Progenitor cell of endocrine pancreas (in vitro differentiated cells): Measurements from ENCODE around the gene MEOX2. TPM values are rescaled to one million over a fixed set of nuclear protein-coding genes. Genes with fewer than 3 reads are reported as not detected.

ENCODE experiments used
- DNase-seq: peaks from one replicate; pipeline ENCODE4 v3.0.0; 2021; ENCODE audit warnings: low spot score; ENCODE audit not compliant: unreplicated experiment
- H3K27ac Mint-ChIP-seq: 2 replicates; pipeline ENCODE4 v1.8.0; 2021; ENCODE audit warnings: mild to moderate bottlenecking, moderate library complexity, mixed read lengths
- H3K27me3 Mint-ChIP-seq: 2 replicates; pipeline ENCODE4 v1.8.0; 2021; ENCODE audit warnings: mixed read lengths
- H3K36me3 Mint-ChIP-seq: 2 replicates; pipeline ENCODE4 v1.8.0; 2022; ENCODE audit warnings: mixed read lengths; ENCODE audit not compliant: insufficient read depth
- H3K4me1 Mint-ChIP-seq: 2 replicates; pipeline ENCODE4 v1.8.0; 2021; ENCODE audit warnings: low read depth, mixed read lengths
- H3K4me3 Mint-ChIP-seq: 2 replicates; pipeline ENCODE4 v1.8.0; 2021; ENCODE audit warnings: low read depth, mild to moderate bottlenecking, moderate library complexity, mixed read lengths
- H3K9me3 Mint-ChIP-seq: 2 replicates; pipeline ENCODE4 v1.8.0; 2021; ENCODE audit warnings: low read depth, mixed read lengths
- total RNA-seq: library from RNA; stranded (reverse); gene quantifications from 2 replicates; pipeline ENCODE4 v1.2.1, GENCODE V29; 2021
- TF ChIP-seq, protein P1 (sequence below): fragments of 200-600 bp; sonication (generic); IDR thresholded peaks from one replicate; pipeline ENCODE4 v1.5.0; 2021; ENCODE audit warnings: antibody characterized with exemption, mild to moderate bottlenecking; ENCODE audit not compliant: unreplicated experiment

MEOX2 gene
- total RNA-seq, 1 donor from 2014 or later: not detected

DNA sequence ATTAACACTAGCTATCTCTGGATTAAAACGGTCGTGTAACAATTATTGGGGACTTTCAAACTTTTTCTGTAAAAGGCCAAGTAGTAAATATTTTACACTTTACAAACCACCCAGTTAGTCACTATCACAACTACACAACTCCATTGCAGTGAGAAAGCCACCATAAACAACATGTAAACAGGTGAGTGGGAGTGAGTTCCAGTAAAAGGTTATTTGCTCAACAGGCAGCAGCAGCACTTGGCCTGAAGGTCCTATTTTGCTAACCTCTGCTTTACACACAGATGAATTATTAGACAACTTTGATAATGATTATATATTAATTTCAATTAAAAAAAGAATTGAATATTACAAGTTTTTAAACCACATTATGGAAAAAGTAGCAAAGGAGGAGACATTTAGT is 108.9 kb downstream of the MEOX2 start:
- Mint-ChIP-seq H3K27me3 (no peaks in the 10 kb centered on the region), H3K4me1 (no peaks in the 10 kb centered on the region), H3K27ac (no peak overlapping the region), H3K36me3 (no peaks in the 10 kb centered on the region), H3K4me3 (no peak overlapping the region), H3K9me3 (peaks cover under 1% of the 10 kb centered on the region)
- TF ChIP-seq, protein P1, sequence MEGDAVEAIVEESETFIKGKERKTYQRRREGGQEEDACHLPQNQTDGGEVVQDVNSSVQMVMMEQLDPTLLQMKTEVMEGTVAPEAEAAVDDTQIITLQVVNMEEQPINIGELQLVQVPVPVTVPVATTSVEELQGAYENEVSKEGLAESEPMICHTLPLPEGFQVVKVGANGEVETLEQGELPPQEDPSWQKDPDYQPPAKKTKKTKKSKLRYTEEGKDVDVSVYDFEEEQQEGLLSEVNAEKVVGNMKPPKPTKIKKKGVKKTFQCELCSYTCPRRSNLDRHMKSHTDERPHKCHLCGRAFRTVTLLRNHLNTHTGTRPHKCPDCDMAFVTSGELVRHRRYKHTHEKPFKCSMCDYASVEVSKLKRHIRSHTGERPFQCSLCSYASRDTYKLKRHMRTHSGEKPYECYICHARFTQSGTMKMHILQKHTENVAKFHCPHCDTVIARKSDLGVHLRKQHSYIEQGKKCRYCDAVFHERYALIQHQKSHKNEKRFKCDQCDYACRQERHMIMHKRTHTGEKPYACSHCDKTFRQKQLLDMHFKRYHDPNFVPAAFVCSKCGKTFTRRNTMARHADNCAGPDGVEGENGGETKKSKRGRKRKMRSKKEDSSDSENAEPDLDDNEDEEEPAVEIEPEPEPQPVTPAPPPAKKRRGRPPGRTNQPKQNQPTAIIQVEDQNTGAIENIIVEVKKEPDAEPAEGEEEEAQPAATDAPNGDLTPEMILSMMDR: no peak
- DNase-seq: no peak

DNA sequence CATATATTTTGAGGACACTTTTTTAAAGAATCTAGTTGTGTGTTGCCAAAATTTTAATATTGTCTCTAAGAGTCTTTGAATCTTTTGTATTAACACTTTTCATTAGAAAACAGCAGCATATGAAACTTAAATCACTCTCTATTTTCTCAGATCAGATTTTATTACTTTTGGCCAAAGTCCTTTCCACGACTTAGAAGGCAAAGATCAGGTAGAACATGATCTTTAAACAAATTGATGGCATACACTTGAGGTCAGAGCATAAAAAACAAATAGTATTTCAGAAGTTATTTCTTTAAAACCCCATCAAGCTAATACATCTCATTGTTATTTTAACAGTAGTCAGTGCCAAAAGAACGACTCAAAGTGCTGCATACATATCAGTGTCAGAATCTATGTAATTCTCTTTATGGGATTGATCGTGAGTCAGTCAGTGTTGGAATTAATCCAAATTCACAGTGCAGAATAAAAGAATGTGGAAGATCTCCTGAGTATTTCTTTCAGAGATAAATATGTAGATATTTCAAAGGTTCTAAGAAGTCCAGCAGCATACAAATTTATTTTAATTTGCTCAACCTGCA is 115.1 kb downstream of the MEOX2 start:
- no peak for DNase-seq
- TF ChIP-seq, protein P1: no peak
- H3K4me3 Mint-ChIP-seq: no peak overlapping the region

DNA sequence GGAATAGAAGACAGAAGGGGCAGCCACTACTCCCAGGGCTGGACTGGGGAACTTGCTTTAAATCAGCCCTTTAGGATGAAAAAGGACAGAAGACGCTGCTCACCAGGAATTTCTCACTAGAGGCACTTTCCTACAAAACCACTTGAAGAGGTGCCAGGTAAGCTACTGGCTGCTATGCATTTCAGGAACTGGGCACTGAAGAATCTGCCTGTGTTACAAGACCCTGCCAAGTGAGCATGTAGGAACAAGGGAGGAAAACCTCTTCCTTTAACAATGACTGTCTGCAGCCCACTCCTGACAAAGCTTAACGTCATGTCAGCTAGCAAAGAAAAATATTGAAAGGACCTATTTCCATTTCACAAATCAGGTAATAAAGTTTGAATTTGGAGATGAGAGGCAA is 118.8 kb downstream of the MEOX2 start:
- no peak overlapping the region for H3K4me3 Mint-ChIP-seq
- no peaks in the 10 kb centered on the region for H3K9me3 Mint-ChIP-seq
- no peak overlapping the region for H3K27ac Mint-ChIP-seq
- no peak for DNase-seq
- no peaks in the 10 kb centered on the region for H3K36me3 Mint-ChIP-seq
- no peaks in the 10 kb centered on the region for H3K4me1 Mint-ChIP-seq
- H3K27me3 Mint-ChIP-seq: no peaks in the 10 kb centered on the region
- TF ChIP-seq, protein P1: no peak

More for the DNA sequence above, 115.1 kb downstream of the MEOX2 start:
- Mint-ChIP-seq H3K27me3 (no peaks in the 10 kb centered on the region), H3K9me3 (no peaks in the 10 kb centered on the region), H3K36me3 (no peaks in the 10 kb centered on the region), H3K4me1 (no peaks in the 10 kb centered on the region), H3K27ac (no peak overlapping the region)

DNA sequence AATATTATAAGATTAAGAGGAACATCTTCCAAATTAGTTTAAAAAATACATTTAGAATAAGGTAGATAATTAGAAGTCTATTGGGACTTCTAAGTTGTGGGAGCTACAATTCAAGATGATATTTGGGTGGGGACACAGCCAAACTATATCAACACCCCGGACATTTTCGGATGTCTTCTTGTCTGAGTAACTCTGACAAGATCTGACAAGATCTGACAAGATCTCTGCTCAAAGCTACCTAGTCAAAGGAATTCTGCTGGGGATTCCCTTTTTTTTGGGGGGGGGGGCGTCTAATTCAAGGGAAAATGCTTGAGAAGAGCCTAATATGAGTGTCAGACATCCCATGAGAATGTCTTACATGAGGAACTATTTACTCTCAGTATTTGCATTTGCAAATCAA is 119.4 kb downstream of the MEOX2 start:
- Mint-ChIP-seq H3K27me3 (no peaks in the 10 kb centered on the region), H3K4me1 (no peaks in the 10 kb centered on the region), H3K27ac (no peak overlapping the region), H3K36me3 (no peaks in the 10 kb centered on the region), H3K4me3 (no peak overlapping the region), H3K9me3 (no peaks in the 10 kb centered on the region)
- DNase-seq: no peak
- TF ChIP-seq, protein P1: no peak

DNA sequence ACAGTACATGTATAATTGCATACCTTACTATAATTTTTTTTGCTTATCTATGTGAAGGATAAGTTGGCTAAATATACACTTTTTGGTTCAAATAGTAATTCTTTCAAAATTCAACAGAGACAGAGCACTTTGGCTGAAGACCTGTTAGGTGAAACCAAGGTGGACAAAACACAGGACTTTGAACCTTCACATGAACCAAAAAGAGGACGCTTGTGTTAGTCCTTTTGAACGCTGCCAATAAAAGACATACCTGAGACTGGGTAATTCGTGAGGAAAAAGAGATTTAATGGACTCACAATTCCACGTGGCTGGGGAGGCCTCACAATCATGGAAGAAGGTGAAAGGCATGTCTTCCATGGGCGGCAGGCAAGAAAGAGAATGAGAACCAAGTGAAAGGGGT is 120.0 kb downstream of the MEOX2 start:
- TF ChIP-seq, protein P1: no peak
- H3K27me3 Mint-ChIP-seq: no peaks in the 10 kb centered on the region
- no peaks in the 10 kb centered on the region for H3K36me3 Mint-ChIP-seq
- H3K4me3 Mint-ChIP-seq: no peak overlapping the region
- no peaks in the 10 kb centered on the region for H3K4me1 Mint-ChIP-seq
- H3K9me3 Mint-ChIP-seq: no peaks in the 10 kb centered on the region
- H3K27ac Mint-ChIP-seq: no peak overlapping the region
- no peak for DNase-seq
